Measurements from ENCODE around the gene CYRIA.
A peak's percentile ranks its signal among the peaks of the same experiment; 100 is the strongest.

The CYRIA gene

DNA sequence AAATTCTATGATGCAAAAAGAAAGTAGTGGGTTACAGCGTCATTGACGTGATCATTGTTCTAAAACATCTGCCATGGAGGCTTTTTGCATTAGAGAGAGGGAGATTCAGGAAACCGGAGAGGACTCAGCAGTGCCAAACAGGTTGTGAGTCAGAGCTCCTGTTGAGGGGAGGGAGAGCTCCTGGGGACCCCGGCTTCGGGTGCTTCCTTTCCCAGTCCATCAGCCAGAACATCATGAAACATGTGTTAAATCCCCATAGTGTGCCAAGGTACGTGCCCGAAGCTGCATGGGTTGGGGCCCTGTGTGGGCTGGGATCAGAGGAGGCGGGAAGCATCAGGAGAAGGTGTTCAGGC lies 791 bp upstream of the CYRIA start:
- Histone ChIP-seq H3K79me2 (no peaks in the 10 kb centered on the region), H3K4me1 (peaks cover 3% of the 10 kb centered on the region), H3K27ac (no peak overlapping the region), H3K27me3 (ENCODE audit: control insufficient read depth, insufficient read depth, low read length) (no peaks in the 10 kb centered on the region), H3K36me3 (ENCODE audit: control insufficient read depth, insufficient read depth, low read length) (no peaks in the 10 kb centered on the region), H3K9me3 (ENCODE audit: control insufficient read depth, low read length) (no peaks in the 10 kb centered on the region), H3K4me2 (ENCODE audit: low read length) (no peak overlapping the region), H3K9ac (no peak overlapping the region), H2AFZ (peak overlapping the region; percentile 71), H3K4me3 (ENCODE audit: low read depth, low read length) (no peak overlapping the region)
- TF ChIP-seq CTCF (IDR thresholded peaks at IDR 0.05): no peak

- TF ChIP-seq CTCF (IDR thresholded peaks at IDR 0.05): no peak
- peak overlapping the region; percentile 23 for H2AFZ ChIP-seq
- H3K27ac ChIP-seq: no peak overlapping the region
- H3K79me2 ChIP-seq: no peaks in the 10 kb centered on the region
- H3K9ac ChIP-seq: no peak overlapping the region
- no peaks in the 10 kb centered on the region for H3K27me3 ChIP-seq (ENCODE audit: control insufficient read depth, insufficient read depth, low read length)
- H3K4me2 ChIP-seq (ENCODE audit: low read length): peak overlapping the region; percentile 63
- H3K9me3 ChIP-seq (ENCODE audit: control insufficient read depth, low read length): no peaks in the 10 kb centered on the region
- peaks cover 3% of the 10 kb centered on the region for H3K4me1 ChIP-seq
- H3K36me3 ChIP-seq (ENCODE audit: control insufficient read depth, insufficient read depth, low read length): no peaks in the 10 kb centered on the region
- H3K4me3 ChIP-seq (ENCODE audit: low read depth, low read length): peak overlapping the region; percentile 36
These were observed 556 bp downstream of the CYRIA start for GRCh38 chr2:16664809-16665747.

- Histone ChIP-seq H3K4me1 (peaks cover 3% of the 10 kb centered on the region), H3K9ac (no peak overlapping the region), H2AFZ (peak overlapping the region; percentile 4), H3K4me2 (ENCODE audit: low read length) (no peak overlapping the region), H3K9me3 (ENCODE audit: control insufficient read depth, low read length) (no peaks in the 10 kb centered on the region), H3K79me2 (no peaks in the 10 kb centered on the region), H3K4me3 (ENCODE audit: low read depth, low read length) (no peak overlapping the region), H3K36me3 (ENCODE audit: control insufficient read depth, insufficient read depth, low read length) (no peaks in the 10 kb centered on the region), H3K27me3 (ENCODE audit: control insufficient read depth, insufficient read depth, low read length) (no peaks in the 10 kb centered on the region), H3K27ac (no peak overlapping the region)
- TF ChIP-seq CTCF (IDR thresholded peaks at IDR 0.05): no peak
These were observed 1.4 kb downstream of the CYRIA start for GRCh38 chr2:16664052-16664731.

- Histone ChIP-seq H3K9me3 (ENCODE audit: control insufficient read depth, low read length) (no peaks in the 10 kb centered on the region), H3K27me3 (ENCODE audit: control insufficient read depth, insufficient read depth, low read length) (no peaks in the 10 kb centered on the region), H3K4me1 (peaks cover 3% of the 10 kb centered on the region), H3K79me2 (no peaks in the 10 kb centered on the region), H3K36me3 (ENCODE audit: control insufficient read depth, insufficient read depth, low read length) (no peaks in the 10 kb centered on the region), H2AFZ (no peak overlapping the region), H3K27ac (no peak overlapping the region), H3K9ac (no peak overlapping the region), H3K4me3 (ENCODE audit: low read depth, low read length) (no peak overlapping the region), H3K4me2 (ENCODE audit: low read length) (no peak overlapping the region)
- TF ChIP-seq CTCF (IDR thresholded peaks at IDR 0.05): no peak
These were observed 2.3 kb downstream of the CYRIA start for GRCh38 chr2:16663121-16663905.

Measured in parathyroid adenoma (tissue), 2 donors.